GM12873 (cell line): Measurements from ENCODE around the gene GREB1.

ENCODE experiments used
- CTCF ChIP-seq: IDR thresholded peaks from 2 replicates; pipeline ENCODE4 v1.5.1; 2012; ENCODE audit warnings: low read depth, mild to moderate bottlenecking, moderate library complexity, low read length, control low read depth; ENCODE audit not compliant: insufficient read depth; ENCODE audit errors: missing control alignments

GREB1 gene

GRCh38 chr2:11675423-11676112 lies 141.7 kb downstream of the GREB1 start:
- no peak for TF ChIP-seq CTCF

- no peak for TF ChIP-seq CTCF
These were observed 142.8 kb downstream of the GREB1 start for GRCh38 chr2:11676640-11677039.

GRCh38 chr2:11677136-11678055 lies 143.6 kb downstream of the GREB1 start:
- no peak for TF ChIP-seq CTCF

- TF ChIP-seq CTCF: no peak
These were observed 144.6 kb downstream of the GREB1 start for GRCh38 chr2:11678306-11678960.

GRCh38 chr2:11679016-11679415 lies 145.2 kb downstream of the GREB1 start:
- TF ChIP-seq CTCF: no peak

GRCh38 chr2:11679486-11680181 lies 145.8 kb downstream of the GREB1 start:
- TF ChIP-seq CTCF: no peak
